Lower leg skin (tissue), 3 donors: ENCODE measurements around the gene RAD54L.

Source experiments
- POLR2A ChIP-seq, 2 donors: fragments of 450-650 bp; IDR thresholded peaks; one replicate each; pipeline ENCODE4 v1.6.1; 2016 to 2017; ENCODE audit warnings: antibody characterized with exemption in 2 of 2, mild to moderate bottlenecking in 1 of 2, moderate library complexity in 1 of 2
- TF ChIP-seq, protein P1 (sequence below), 3 donors: fragments of 450-650 bp; IDR thresholded peaks; one replicate each; pipeline ENCODE4 v1.5.1; 2016; ENCODE audit warnings: antibody characterized with exemption in 3 of 3, mild to moderate bottlenecking in 3 of 3, moderate library complexity in 2 of 3

DNA sequence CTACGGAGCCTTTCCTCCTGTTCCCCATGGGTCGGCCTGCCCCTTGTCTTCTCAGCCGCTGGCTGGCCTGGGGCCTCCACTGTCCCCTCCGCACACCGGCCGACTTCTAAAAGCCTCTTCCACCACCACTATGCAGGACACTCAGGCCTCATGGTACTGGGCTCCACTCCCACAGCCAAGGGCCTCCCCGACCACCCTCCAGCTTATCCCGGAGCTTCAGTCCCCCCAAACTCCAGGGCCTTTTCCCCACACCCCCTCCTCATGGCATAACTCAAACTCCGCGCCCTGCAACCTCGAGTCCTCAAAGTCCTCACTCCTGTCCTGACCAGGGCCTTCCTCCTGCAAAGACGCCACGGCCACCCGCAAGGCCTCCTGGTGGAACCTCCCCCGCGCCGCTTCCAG lies 53.8 kb downstream of the RAD54L start:
- no peak for TF ChIP-seq POLR2A (IDR thresholded peaks at IDR 0.05)
- TF ChIP-seq, protein P1, sequence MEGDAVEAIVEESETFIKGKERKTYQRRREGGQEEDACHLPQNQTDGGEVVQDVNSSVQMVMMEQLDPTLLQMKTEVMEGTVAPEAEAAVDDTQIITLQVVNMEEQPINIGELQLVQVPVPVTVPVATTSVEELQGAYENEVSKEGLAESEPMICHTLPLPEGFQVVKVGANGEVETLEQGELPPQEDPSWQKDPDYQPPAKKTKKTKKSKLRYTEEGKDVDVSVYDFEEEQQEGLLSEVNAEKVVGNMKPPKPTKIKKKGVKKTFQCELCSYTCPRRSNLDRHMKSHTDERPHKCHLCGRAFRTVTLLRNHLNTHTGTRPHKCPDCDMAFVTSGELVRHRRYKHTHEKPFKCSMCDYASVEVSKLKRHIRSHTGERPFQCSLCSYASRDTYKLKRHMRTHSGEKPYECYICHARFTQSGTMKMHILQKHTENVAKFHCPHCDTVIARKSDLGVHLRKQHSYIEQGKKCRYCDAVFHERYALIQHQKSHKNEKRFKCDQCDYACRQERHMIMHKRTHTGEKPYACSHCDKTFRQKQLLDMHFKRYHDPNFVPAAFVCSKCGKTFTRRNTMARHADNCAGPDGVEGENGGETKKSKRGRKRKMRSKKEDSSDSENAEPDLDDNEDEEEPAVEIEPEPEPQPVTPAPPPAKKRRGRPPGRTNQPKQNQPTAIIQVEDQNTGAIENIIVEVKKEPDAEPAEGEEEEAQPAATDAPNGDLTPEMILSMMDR (IDR thresholded peaks at IDR 0.05), result no peak
